SKM-1 (cell line): ENCODE data around the gene RPS16.

Experiments used
- DNase-seq: peaks from one replicate; lab custom pipeline; 2025; ENCODE audit not compliant: unreplicated experiment; lab: John Stamatoyannopoulos, UW

RPS16 gene

GRCh38 chr19:39408392-39409207, 27.1 kb downstream of the RPS16 start:
- no peak for DNase-seq

GRCh38 chr19:39407660-39408391, 27.9 kb downstream of the RPS16 start:
- no peak for DNase-seq

- no peak for DNase-seq
These were observed 28.4 kb downstream of the RPS16 start for GRCh38 chr19:39407410-39407659.

DNA sequence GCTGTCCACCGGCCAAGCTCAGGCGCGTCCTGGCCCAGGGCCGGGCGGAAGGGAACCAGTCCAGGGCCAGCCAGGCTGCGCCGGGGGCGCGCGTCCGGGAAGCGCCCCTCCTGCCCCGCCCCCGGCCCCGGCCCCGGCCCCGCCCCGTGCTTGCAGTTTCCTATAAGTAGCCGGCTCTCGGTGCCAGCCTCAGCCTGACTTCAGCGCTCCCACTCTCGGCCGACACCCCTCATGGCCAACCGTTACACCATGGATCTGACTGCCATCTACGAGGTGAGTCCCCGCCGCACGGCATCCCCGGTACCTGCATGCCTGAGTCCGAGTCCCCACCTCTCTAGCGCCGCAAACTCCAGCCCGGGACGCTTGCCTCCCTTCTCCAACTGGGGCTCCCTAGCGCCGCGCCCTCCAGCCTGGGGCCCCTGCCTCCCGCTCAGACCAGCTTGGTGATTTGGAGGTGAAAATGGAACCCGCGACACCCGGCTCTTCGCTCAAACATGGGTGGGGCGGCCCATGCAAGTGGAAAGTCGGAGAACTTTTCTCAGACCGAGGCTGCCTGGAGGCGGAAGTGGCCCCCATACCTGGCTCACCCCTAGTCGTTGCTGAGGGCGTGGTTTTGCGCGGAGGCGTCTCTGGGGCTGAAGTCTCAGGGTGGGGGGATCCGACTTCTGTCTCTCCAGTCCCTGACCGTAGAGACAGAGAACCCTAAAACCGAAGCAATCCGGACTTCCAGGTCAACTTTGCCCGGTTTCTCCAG, 28.9 kb downstream of the RPS16 start, which contains the start of gene ZFP36:
Gene ZFP36, plus strand, starts transcription at position 192 of the 754 bp plus-strand sequence. Its CDS starts 58 bp downstream, at position 250.
- DNase-seq, result peak; percentile 66

GRCh38 chr19:39405958-39406655, 29.6 kb downstream of the RPS16 start:
- no peak for DNase-seq

- no peak for DNase-seq
These were observed 30.3 kb downstream of the RPS16 start for GRCh38 chr19:39405261-39405957.

DNA sequence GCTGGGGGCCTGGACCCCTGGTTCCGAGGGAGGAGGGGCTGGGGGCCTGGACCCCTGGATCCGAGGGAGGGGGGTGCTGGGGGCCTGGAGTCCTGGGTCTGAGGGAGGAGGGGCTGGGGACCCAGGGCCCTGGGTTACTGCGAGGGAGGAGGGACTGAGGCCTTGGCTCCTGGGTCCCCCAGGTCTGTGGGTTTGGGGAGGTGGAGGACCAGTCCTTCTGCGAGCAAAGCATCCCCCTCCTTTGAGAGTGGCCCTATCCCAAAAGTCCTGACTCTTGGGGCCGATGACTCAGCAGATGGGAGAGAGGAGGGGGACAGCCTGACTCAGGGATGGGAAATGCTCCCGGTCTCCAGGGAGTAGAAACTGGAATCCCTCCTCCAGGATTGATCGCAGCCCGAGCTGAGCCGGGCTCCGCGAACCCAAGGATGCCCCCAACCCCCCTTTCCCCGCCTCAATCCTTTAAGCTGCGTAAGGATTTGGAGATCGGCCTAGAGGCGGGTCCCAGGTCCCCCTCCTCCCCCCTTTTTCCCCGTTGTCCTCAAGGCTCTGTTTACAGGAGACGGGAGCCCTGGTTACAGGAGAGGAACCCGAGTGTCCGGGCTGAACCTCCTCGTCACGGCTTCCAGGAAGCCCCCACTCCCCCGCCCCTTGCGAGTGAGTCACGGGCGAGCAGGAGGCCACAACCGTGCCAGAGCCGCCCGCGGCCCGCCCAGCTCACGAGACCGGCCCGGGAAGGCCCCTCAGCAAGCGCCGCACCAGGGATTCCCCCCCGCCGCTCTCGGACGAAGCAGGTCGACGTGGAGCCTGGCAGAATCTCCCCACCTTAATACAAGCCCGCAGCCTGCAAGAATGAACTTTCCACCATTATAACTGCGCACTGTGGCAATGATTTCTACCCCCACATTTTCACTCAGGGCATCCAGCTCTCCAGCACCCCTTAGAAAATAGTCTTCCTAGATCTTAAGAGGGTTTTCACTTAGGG, 32.1 kb downstream of the RPS16 start:
- DNase-seq, result peak; percentile 58

GRCh38 chr19:39402346-39403300, 33.1 kb downstream of the RPS16 start:
- DNase-seq, result peak; percentile 67

- no peak for DNase-seq
These were observed 34.0 kb downstream of the RPS16 start for GRCh38 chr19:39401549-39402345.

- no peak for DNase-seq
These were observed 34.6 kb downstream of the RPS16 start for GRCh38 chr19:39401070-39401548.

- no peak for DNase-seq
These were observed 35.7 kb downstream of the RPS16 start for GRCh38 chr19:39400061-39400460.

DNA sequence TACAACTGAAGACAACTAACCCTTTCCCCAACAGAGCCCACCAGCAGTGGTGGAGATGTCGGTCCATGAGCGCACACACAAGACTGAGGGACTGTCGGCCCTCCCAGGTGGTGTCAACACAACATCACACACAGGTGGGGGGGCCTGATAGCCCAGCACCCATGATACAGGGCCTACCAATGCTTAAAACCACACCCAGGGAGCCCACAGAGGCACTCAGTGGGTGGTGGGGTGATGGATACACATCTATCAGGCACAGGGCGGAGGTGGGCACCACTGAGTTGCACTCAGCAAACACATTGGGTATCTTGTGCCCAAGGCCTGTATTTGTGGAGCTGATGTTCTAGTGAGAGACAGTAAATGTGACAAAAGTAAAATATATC, 36.1 kb downstream of the RPS16 start:
- no peak for DNase-seq

- DNase-seq, result peak; percentile 73
These were observed 37.4 kb downstream of the RPS16 start for GRCh38 chr19:39398297-39398864.

GRCh38 chr19:39397360-39398296, 38.1 kb downstream of the RPS16 start:
- DNase-seq, result peak; percentile 77

GRCh38 chr19:39390751-39391437, 44.9 kb downstream of the RPS16 start, which contains the start of the genes MED29 and PAF1:
MED29 (plus strand) TSS chr19:39391378; CDS start chr19:39391423, 45 bp downstream.
PAF1 (minus strand) TSS chr19:39391106; CDS start chr19:39390864, 242 bp downstream.
- DNase-seq, result peak; percentile 99
